Activated CD4-positive, alpha-beta T cell treated with anti-CD3 and anti-CD28 coated beads, Interleukin-2, Interleukin-6, amounts not matched to agents 100 ng/mL and 50 ng/mL, durations not matched to agents 16 hours and 8 hours (primary cell): ENCODE data around the gene PPP1R12B.

Experiments
- DNase-seq: peaks from one replicate; pipeline ENCODE4 v3.0.0-alpha.2; 2020

PPP1R12B gene

GRCh38 chr1:202639500-202639899 is 291.0 kb downstream of the PPP1R12B start:
- DNase-seq = no peak

- no peak for DNase-seq
Measured at GRCh38 chr1:202642212-202642611, 293.7 kb downstream of the PPP1R12B start.
